ENCODE results near the gene MRPL4.

DNA sequence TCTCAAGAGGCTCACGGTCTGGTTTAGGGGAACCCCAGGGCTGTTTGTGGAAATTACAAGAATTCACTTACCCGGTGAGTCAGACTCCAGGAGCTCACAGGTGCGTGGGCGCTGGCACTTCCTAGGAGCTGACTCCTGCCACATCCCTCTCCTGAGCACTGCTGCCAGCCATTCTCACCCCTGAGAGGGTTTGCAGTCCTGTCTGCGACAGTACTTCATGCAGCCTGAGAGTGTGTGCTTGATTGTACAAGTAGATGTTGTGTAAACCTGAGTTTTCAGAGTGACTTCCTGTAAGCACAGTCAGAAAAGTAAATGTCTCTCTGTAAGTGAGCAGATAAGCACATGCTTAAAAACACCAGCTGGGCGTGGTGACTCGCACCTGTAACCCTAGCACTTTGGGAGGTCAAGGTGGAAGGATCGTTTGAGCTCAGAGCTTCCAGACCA, 8.1 kb downstream of the MRPL4 start:
- TF ChIP-seq, protein P1, sequence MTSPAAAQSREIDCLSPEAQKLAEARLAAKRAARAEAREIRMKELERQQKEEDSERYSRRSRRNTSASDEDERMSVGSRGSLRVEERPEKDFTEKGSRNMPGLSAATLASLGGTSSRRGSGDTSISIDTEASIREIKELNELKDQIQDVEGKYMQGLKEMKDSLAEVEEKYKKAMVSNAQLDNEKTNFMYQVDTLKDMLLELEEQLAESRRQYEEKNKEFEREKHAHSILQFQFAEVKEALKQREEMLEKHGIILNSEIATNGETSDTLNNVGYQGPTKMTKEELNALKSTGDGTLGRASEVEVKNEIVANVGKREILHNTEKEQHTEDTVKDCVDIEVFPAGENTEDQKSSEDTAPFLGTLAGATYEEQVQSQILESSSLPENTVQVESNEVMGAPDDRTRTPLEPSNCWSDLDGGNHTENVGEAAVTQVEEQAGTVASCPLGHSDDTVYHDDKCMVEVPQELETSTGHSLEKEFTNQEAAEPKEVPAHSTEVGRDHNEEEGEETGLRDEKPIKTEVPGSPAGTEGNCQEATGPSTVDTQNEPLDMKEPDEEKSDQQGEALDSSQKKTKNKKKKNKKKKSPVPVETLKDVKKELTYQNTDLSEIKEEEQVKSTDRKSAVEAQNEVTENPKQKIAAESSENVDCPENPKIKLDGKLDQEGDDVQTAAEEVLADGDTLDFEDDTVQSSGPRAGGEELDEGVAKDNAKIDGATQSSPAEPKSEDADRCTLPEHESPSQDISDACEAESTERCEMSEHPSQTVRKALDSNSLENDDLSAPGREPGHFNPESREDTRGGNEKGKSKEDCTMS (CRISPR knock-in tag; conservative IDR thresholded peaks at IDR 0.05): no peak
- no peak for TF ChIP-seq MAFK (conservative IDR thresholded peaks at IDR 0.05 in 1 of 2, IDR thresholded peaks at IDR 0.05 in 1 of 2; ENCODE audit: low read length in 2 of 2)
- TF ChIP-seq POLR2AphosphoS5 (IDR thresholded peaks at IDR 0.05; ENCODE audit: low read depth, low read length): no peak
- no peak for TF ChIP-seq YY1 (IDR thresholded peaks at IDR 0.05; ENCODE audit: insufficient read depth, insufficient replicate concordance, low read depth, low read length)
- TF ChIP-seq, protein P2, sequence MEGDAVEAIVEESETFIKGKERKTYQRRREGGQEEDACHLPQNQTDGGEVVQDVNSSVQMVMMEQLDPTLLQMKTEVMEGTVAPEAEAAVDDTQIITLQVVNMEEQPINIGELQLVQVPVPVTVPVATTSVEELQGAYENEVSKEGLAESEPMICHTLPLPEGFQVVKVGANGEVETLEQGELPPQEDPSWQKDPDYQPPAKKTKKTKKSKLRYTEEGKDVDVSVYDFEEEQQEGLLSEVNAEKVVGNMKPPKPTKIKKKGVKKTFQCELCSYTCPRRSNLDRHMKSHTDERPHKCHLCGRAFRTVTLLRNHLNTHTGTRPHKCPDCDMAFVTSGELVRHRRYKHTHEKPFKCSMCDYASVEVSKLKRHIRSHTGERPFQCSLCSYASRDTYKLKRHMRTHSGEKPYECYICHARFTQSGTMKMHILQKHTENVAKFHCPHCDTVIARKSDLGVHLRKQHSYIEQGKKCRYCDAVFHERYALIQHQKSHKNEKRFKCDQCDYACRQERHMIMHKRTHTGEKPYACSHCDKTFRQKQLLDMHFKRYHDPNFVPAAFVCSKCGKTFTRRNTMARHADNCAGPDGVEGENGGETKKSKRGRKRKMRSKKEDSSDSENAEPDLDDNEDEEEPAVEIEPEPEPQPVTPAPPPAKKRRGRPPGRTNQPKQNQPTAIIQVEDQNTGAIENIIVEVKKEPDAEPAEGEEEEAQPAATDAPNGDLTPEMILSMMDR (CRISPR knock-in tag; IDR thresholded peaks at IDR 0.05): no peak
- TF ChIP-seq PTBP1 (IDR thresholded peaks at IDR 0.05; ENCODE audit: low read depth, low read length, poor library complexity, severe bottlenecking): no peak
- no peak for TF ChIP-seq SP1 (IDR thresholded peaks at IDR 0.05)
- TF ChIP-seq SP1 (CRISPR knock-in tag; IDR thresholded peaks at IDR 0.05): no peak

All from HepG2 (cell line).